SK-N-MC (cell line): ENCODE data around the gene ENTR1.
"Not testable (repeated sequence)": the region's sequence is repeated elsewhere in the genome, so short reads cannot be mapped to it uniquely, and the experiment has no call there.

Experiments used
- DNase-seq: peaks from one replicate; pipeline ENCODE4 v3.0.0-alpha.2; 2011; ENCODE audit warnings: low read depth, low spot score
- H3K27ac ChIP-seq: fragments of 200-600 bp; sonication (generic); 2 replicates; pipeline ENCODE4 v1.5.1; 2016; ENCODE audit warnings: mixed run types
- H3K36me3 ChIP-seq: fragments of 200-600 bp; sonication (generic); 2 replicates; pipeline ENCODE4 v1.6.1; 2017; ENCODE audit warnings: antibody characterized with exemption, low read length, mixed read lengths; ENCODE audit not compliant: insufficient read depth
- H3K4me3 ChIP-seq: fragments of 200-600 bp; sonication (generic); 2 replicates; pipeline ENCODE4 v1.5.1; 2016
- H3K9ac ChIP-seq: fragments of 200-600 bp; sonication (generic); 2 replicates; pipeline ENCODE4 v1.8.0; 2017; ENCODE audit warnings: mixed run types, mixed read lengths; ENCODE audit not compliant: insufficient read length
- H3K9me3 ChIP-seq: fragments of 200-600 bp; sonication (generic); 2 replicates; pipeline ENCODE4 v1.6.1; 2017; ENCODE audit warnings: low read depth, mild to moderate bottlenecking, antibody characterized with exemption, low read length, moderate library complexity, mixed read lengths
- EZH2 ChIP-seq: fragments of 200-600 bp; sonication (generic); IDR thresholded peaks from one replicate; pipeline ENCODE4 v1.6.1; 2017; ENCODE audit warnings: antibody characterized with exemption
- FOXP2 ChIP-seq: optimal IDR thresholded peaks from 2 replicates; pipeline ENCODE3; 2011; ENCODE audit warnings: mild to moderate bottlenecking, moderate library complexity; ENCODE audit not compliant: insufficient read depth; ENCODE audit errors: extremely low read length, control extremely low read depth
- POLR2AphosphoS5 ChIP-seq: IDR thresholded peaks from 2 replicates; pipeline ENCODE4 v1.6.1; 2012; ENCODE audit warnings: mild to moderate bottlenecking, low read depth, low read length, borderline replicate concordance

The ENTR1 gene

DNA sequence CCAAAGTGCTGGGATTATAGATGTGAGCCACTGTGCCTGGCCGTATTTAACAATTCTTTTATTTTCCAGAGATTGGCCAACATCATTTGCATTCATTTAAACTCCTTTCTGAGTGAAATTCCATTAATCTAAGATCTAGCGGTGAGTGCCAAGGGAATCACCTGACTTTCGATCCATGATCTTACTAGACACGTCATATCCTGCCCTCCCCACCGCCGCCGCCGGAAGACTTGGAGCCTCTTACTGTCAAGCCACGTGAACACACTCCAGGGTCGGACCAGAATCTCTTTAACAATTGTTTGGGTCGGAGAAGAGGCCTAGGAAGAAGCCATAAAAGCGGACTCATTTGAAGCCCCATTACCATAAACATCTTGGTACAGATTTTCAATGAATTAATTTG is 16.4 kb upstream of the ENTR1 start:
- Histone ChIP-seq H3K9me3 (no peaks in the 10 kb centered on the region), H3K36me3 (peaks cover 24% of the 10 kb centered on the region; the same call in 1 of the 2 replicates), H3K27ac (no peak overlapping the region), H3K4me3 (no peak overlapping the region), H3K9ac (no peak overlapping the region)
- DNase-seq: no peak
- TF ChIP-seq POLR2AphosphoS5: no peak
- TF ChIP-seq FOXP2: no peak
- no peak for TF ChIP-seq EZH2

DNA sequence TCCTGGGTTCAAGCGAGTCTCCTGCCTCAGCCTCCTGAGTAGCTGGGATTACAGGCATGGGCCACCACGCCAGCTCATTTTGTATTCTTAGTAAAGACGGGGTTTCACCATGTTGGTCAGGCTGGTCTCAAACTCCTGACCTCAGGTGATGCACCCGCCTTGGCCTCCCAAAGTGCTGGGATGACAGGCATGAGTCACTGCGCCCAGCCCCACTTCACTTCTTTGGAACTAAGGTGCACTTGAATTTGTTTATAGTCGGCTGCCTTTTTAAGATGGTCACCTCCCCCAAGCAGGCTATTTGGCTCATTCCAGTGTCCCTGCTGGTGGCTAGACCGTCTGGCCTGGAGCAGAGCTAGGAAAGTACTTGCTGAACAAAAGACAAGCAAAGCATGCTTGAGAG is 15.0 kb upstream of the ENTR1 start:
- not testable (repeated sequence) for H3K4me3 ChIP-seq, H3K9ac ChIP-seq, H3K9me3 ChIP-seq, H3K27ac ChIP-seq, DNase-seq
- H3K36me3 ChIP-seq: peaks cover 35% of the 10 kb centered on the region; the same call in 1 of the 2 replicates

DNA sequence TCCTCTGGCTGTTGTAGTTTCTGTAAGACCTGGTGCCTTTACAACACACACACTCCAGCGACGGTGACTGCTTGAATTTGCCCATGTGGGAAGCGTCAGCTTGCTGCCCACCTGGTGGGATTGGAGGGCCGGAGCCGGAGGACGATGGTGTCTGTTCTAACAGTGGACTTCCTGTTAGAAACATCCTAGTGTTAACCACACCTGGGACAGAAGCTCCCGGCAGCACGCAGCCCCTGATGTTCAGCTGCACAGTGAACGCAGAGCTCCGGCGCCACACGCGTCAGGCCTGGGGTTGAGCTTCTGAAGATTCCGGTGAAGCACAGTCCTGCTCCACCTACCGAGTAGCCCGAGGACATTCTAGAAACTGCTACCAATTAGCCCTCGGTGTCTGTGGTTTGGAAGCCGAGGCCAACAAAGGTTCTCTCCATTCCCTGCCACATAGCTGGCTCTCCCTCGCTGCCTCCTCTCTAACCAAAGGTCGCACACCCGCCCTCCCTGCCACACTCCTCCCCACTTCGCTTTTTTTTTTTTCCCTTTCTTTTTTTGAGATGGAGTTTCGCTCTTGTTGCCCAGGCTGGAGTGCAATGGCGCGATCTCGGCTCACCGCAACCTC is 14.4 kb upstream of the ENTR1 start:
- peaks cover 36% of the 10 kb centered on the region; the same call in 1 of the 2 replicates for H3K36me3 ChIP-seq
- TF ChIP-seq POLR2AphosphoS5 (no peak), EZH2 (no peak), FOXP2 (no peak)

DNA sequence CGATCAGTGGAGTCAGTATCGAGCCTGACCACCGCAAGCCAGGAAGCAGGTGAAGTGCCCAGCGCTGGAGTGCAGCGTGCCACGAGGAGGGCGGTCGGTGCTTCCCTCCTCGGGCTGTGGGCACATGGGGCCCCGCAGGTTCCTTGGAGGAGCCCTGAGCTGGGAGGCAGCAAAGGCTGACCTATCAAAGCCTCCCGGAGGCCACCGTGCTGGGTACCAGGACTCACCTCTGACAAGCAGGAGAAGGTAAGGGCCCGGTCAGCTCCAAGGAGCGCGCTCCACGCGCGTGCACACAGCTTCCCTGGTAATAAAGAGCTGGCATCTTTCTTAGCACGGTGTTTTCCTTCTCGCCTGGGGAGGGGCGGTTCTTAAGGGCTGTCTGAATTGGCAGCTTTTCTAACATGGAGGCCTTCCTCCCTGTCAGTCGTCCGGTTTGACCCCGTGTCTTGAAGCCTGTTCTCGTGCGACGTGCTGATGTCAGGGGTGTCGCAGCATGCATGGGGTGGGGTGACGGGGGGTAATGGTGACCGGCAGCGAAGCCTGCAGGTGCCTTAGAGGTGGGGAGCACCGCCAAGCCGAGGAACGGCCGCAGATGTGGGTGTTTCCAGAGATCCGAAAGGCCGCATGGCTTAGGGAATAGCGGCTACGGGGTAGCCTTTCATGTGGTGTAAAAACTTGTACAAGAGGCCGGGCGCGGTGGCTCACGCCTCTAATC is 13.2 kb upstream of the ENTR1 start:
- Histone ChIP-seq H3K4me3 (no peak overlapping the region), H3K27ac (no peak overlapping the region), H3K36me3 (peaks cover 49% of the 10 kb centered on the region; the same call in 1 of the 2 replicates), H3K9ac (no peak overlapping the region), H3K9me3 (no peaks in the 10 kb centered on the region)
- no peak for DNase-seq
- TF ChIP-seq POLR2AphosphoS5: no peak
- no peak for TF ChIP-seq EZH2
- TF ChIP-seq FOXP2: no peak

More for the DNA sequence above, 14.4 kb upstream of the ENTR1 start:
- Histone ChIP-seq H3K9ac (no peak overlapping the region), H3K4me3 (no peak overlapping the region), H3K9me3 (no peaks in the 10 kb centered on the region), H3K27ac (peak overlapping the region; percentile 46; the same call in 1 of the 2 replicates)
- no peak for DNase-seq

DNA sequence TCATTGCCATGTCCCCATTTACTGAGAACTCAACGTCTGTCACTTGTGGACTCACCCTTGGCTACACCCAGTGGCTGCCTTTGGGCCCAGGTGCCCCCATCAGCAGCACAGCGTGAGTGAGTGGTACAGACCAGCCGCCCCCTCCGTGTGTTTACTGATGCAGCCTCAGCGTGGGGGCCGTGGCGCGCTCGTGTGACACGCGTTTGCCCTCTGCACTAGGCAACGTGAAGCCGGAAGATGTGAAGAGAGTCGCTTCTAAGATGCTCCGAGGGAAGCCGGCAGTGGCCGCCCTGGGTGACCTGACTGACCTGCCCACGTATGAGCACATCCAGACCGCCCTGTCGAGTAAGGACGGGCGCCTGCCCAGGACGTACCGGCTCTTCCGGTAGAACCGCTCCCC is 12.5 kb upstream of the ENTR1 start:
- TF ChIP-seq EZH2 (no peak), FOXP2 (no peak), POLR2AphosphoS5 (no peak)
- peaks cover 56% of the 10 kb centered on the region; the same call in 1 of the 2 replicates for H3K36me3 ChIP-seq

DNA sequence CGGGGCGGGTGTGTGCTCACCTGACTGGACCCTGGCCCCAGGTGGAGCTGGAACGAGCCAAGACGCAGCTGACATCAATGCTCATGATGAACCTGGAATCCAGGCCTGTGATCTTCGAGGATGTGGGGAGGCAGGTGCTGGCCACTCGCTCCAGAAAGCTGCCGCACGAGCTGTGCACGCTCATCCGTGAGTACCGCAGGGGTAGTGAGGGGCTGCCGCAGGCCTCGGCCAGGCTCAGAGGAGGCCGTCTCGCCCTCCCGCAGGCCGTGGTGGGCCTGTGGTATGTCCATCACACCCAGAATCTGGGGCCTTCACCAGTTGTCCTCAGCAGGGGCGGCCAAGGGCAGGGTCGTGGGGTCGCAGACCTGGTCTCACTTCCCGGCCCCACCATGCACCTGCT is 11.4 kb upstream of the ENTR1 start:
- TF ChIP-seq POLR2AphosphoS5: no peak
- no peak for TF ChIP-seq FOXP2
- no peak for TF ChIP-seq EZH2
- H3K36me3 ChIP-seq: peaks cover 63% of the 10 kb centered on the region; the same call in 1 of the 2 replicates
- no peak for DNase-seq
- no peak overlapping the region for H3K27ac ChIP-seq
- no peak overlapping the region for H3K9ac ChIP-seq
- no peaks in the 10 kb centered on the region for H3K9me3 ChIP-seq
- H3K4me3 ChIP-seq: no peak overlapping the region

More for the DNA sequence above, 12.5 kb upstream of the ENTR1 start:
- no peak for DNase-seq
- Histone ChIP-seq H3K9me3 (no peaks in the 10 kb centered on the region), H3K4me3 (no peak overlapping the region), H3K27ac (no peak overlapping the region), H3K9ac (no peak overlapping the region)

DNA sequence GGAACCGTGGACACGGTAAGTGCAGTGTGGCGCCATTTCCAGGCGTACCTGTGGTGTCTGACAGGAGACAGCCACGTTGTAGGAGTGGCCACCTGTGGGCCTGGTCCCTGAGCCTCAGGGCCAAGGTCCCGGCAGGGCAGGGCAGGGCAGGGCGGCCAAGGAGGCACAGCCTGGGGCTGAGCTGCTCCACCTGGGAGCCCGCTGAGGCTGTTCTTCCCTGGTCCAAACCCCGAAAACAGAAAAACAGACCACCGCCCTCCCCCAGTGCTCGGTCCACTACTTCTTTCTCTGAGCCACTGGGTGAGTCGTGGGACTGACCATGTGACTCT is 8.6 kb upstream of the ENTR1 start:
- Histone ChIP-seq H3K27ac (no peak overlapping the region), H3K36me3 (peaks cover 82% of the 10 kb centered on the region), H3K4me3 (no peak overlapping the region), H3K9ac (no peak overlapping the region), H3K9me3 (no peaks in the 10 kb centered on the region)
- DNase-seq: no peak
- TF ChIP-seq EZH2 (no peak), POLR2AphosphoS5 (no peak), FOXP2 (no peak)

DNA sequence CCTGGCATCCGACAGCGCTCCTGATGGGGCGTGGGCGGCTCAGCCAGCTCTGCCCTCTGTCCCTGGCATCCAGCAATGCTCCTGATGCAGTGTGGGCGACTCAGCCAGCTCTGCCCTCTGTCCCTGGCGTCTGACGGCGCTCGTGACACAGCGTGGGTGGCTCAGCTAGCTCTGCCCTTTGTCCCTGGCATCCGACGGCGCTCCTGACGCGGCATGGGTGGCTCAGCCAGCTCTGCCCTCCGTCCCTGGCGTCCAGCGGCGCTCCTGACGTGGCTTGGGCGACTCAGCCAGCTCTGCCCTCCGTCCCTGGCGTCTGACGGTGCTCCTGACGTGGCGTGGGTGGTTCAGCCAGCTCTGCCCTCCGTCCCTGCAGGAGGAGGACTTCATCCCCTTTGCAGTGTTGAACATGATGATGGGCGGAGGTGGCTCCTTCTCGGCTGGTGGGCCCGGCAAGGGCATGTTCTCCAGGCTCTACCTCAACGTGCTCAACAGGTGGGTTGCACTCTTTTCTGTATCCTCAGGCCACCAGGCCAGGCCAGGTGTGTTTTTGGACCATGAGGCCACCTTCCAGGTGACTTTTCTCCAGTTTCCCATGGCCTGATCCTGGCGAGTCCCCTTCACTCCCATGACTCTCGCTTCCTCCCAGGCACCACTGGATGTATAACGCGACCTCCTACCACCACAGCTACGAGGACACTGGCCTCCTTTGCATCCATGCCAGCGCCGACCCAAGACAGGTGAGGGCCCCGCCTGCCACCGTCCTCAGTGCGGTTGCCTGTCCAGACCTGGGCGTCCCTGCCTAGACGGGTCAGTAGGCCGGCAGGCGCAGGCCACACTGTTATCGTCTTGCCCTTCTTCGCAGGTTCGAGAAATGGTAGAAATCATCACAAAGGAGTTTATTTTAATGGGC is 8.0 kb upstream of the ENTR1 start:
- Histone ChIP-seq H3K9ac (no peak overlapping the region), H3K9me3 (no peaks in the 10 kb centered on the region), H3K36me3 (peaks cover 84% of the 10 kb centered on the region), H3K4me3 (no peak overlapping the region), H3K27ac (no peak overlapping the region)
- TF ChIP-seq FOXP2 (no peak), POLR2AphosphoS5 (no peak), EZH2 (no peak)
- DNase-seq: no peak
